GM18867 (cell line): ENCODE results near the gene UNC93A.
A peak's percentile ranks its signal among the peaks of the same experiment; 100 is the strongest.

Experiments
- ATAC-seq: cut with Tn5 transposase; IDR thresholded peaks from one replicate; pipeline ENCODE4 v1.9.1; 2021; ENCODE audit warnings: mild to moderate bottlenecking, moderate library complexity; ENCODE audit not compliant: unreplicated experiment

UNC93A gene

DNA sequence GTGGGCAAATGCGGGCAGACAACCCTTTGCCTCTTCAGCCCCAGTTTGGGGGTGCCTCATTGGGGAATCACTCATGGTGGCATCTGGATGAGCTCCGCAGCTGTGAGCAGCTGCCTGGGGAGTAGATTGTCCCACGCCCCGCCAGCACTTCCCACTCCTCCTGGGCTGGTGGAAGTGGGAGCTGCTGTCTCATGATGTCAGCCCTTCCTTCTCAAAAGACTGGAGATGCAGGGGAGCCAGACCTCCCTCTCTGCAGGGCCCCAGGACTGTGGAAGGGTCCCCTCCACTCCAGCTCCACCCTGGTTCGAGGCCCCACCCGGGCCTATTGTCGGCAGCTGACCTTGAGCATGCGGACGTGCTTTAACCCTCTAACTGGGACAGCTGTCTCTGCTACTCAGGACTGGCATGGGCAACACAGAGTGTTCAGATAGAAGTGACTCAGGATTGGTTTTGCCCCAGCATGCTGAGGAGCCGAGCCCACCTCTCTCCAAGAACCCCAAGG, 2.0 kb downstream of the UNC93A start:
- no peak for ATAC-seq

GRCh38 chr6:167293590-167294091, 2.5 kb downstream of the UNC93A start:
- ATAC-seq, result no peak

DNA sequence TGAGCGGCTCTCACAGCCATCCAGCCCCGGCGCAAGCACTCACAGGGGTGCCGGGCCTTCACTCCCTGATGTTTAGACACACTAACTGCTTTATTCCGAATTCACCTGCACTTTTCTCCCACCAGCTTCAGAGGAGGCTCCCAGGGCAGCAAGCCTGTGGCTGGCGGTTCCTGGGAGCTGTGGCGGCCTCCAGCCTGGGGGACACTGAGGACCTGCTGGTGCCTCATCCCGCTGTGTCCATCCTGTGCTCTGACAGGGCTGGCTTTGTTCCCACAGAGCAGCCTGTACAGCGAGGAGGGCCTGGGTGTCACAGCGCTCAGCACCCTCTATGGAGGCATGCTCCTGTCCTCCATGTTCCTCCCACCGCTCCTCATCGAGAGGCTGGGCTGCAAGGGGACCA, 3.1 kb downstream of the UNC93A start:
- no peak for ATAC-seq

DNA sequence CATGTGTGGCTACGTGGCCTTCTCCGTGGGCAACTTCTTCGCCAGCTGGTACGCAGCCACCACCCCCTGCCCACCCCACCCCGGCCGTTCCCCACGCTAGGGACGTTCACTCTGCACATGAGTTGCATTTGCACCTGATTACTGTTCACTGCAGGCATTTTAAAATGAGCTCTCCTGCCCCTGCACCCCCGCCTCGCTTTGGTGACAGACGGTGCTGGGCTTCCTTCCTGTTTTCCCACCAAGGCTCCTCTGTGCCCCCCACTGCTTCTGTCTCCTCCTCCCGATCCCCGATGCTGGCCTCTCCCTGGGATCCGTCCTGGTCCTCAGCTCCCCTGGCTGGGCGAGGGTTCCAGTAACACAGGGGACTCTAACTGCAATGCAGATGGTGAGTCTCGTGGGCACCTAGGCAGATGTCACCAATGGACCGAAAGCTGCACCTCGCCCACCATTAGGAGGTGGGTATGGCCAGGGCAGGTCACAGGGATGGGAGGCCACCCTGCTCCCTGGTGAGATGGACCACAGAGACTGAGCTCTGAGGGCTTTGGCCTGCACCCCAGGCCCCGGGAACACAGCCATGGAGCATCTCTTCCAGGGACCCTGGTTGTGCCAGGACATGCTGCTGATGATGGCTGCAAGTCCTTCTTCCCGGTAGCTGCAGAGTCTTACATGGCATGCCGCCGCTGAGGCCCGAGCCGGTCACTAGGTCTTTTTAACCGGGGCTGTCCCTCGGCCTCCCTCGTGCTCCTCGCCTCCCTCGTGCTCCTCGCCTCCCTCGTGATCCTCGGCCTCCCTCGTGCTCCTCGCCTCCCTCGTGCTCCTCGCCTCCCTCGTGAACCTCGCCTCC, 3.8 kb downstream of the UNC93A start:
- ATAC-seq, result no peak

DNA sequence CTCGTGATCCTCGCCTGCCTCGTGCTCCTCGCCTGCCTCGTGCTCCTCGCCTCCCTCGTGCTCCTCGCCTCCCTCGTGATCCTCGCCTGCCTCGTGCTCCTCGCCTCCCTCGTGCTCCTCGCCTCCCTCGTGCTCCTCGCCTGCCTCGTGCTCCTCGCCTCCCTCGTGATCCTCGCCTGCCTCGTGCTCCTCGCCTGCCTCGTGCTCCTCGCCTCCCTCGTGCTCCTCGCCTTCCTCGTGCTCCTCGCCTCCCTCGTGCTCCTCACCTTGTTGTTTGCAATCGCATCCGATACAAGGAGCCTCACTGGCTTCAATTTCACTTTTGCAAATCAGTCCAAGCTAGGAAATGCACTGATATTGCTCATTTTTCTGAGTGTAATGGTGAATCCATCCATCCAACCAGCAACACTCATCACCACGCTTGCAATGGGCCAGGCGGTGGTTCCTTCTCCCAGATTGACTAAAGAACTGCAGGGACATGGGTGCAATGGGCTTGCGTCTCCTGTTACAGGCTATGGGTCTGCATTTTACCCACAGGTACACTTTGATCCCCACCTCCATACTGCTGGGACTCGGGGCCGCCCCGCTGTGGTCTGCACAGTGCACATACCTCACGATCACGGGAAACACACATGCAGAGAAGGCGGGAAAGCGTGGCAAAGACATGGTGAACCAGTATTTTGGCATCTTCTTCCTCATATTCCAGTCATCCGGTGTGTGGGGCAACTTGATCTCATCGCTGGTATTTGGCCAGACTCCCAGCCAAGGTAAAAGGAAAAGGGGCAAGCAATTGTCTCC, 4.6 kb downstream of the UNC93A start:
- no peak for ATAC-seq

- no peak for ATAC-seq
These were observed 5.2 kb downstream of the UNC93A start for GRCh38 chr6:167296293-167296690.

GRCh38 chr6:167296902-167297301, 5.8 kb downstream of the UNC93A start:
- ATAC-seq, result peak; percentile 63

- ATAC-seq, result peak; percentile 61
These were observed 7.0 kb downstream of the UNC93A start for GRCh38 chr6:167298127-167298526.

GRCh38 chr6:167299641-167300308, 8.7 kb downstream of the UNC93A start:
- no peak for ATAC-seq

GRCh38 chr6:167300902-167301777, 10.0 kb downstream of the UNC93A start:
- no peak for ATAC-seq

GRCh38 chr6:167302074-167302473, 11.0 kb downstream of the UNC93A start:
- no peak for ATAC-seq

GRCh38 chr6:167302796-167303195, 11.7 kb downstream of the UNC93A start:
- no peak for ATAC-seq

DNA sequence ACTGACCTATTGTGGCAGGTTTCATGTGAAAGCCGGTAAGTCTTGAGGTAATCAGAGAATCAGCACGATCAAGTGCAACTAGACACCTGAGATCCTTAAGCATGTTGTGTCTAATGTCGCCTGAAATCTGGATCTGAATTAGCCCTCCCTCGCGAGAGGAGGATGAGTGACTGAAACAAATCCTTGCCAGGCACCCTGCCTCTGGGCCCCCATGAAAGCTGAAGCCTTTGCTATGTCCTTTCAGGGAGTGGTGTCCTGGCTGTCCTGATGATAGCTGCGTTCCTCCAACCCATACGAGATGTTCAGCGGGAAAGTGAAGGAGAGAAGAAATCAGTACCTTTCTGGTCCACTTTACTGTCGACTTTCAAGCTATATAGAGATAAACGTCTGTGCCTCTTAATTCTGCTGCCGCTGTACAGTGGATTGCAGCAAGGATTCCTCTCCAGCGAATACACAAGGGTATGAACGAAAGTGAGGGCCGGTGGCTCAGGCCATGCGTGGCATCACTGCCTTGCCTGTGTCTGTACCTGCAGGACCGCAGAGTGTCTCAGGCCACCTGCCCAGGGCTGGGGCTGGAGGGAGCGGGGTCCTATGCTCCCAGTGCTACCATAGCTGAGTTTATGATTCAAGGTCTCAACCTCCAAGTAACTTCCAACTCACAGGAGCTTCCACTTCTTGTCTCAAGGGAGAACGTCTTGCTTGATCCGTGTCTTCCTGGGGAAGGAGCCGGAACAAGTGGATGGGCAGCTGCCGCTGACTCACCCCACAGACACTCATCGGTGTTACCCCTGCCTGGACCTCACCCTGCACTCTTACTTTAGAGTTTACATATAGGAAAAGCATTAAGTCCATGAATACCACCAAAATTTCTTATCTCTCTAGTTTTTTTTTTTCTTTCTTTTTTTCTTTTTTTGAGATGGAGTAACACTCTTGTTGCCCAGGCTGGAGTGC, 12.8 kb downstream of the UNC93A start:
- ATAC-seq, result no peak

DNA sequence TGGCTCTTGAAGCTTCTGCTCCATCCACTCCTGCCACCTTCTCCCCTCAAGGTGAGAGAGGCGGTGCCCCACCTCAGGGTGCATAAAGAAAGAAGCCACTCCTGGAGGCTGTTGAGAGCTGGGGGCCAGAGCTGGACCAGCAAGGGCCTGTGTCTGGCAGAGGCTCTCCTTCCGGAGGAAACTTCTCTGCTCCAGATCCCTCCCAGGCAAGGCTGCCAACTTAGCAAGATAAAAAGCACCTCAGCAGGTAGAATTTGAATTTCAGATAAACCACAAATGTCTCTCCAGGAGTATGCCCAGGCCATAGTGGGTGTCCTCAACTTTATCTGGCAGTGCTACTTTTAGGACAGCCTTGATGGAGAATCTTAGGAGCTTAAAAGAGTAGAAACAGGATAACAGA, 13.8 kb downstream of the UNC93A start:
- ATAC-seq, result no peak

DNA sequence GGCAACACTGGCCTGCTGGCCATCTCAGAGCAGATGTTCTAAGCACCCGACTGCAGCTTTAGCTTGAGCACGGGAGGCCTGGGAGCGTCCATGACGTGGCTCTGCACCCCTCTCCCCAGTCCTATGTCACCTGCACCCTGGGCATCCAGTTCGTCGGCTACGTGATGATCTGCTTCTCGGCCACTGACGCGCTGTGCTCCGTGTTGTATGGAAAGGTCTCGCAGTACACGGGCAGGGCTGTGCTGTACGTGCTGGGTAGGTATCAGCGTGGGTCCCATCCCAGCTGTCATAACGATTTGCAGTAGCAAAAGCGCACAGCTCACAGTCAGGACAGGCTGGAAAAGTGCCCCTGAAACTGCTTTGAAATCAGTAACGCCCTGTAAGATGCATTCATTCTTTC, 14.7 kb downstream of the UNC93A start:
- ATAC-seq, result no peak

GRCh38 chr6:167306401-167306998, 15.4 kb downstream of the UNC93A start:
- ATAC-seq, result no peak

DNA sequence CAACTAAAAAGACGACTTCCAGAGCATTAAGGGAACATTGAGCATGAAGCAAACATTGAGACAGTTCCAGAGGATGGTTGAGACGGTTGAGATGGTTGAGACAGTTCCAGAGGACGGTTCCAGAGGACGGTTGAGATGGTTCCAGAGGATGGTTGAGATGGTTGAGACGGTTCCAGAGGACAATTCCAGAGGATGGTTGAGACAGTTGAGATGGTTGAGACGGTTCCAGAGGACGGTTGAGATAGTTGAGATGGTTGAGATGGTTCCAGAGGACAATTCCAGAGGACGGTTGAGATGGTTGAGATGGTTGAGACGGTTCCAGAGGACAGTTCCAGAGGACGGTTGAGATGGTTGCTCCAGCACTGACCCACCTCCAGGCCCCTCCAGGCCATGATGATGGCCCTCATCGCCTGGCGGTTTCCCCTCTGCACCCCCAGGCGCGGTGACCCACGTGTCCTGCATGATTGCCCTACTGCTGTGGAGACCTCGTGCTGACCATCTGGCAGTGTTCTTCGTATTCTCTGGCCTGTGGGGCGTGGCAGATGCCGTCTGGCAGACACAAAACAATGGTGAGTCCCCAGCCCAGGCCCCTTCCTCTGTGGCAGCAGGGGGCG, 16.3 kb downstream of the UNC93A start:
- ATAC-seq, result no peak

- ATAC-seq, result no peak
These were observed 17.1 kb downstream of the UNC93A start for GRCh38 chr6:167308207-167308606.
